Activated CD4-positive, CD25-positive, alpha-beta regulatory T cell treated with anti-CD3 and anti-CD28 coated beads, Interleukin-2, amount 50 U/mL, for 24 hours (primary cell): ENCODE measurements around the gene ARL17B.
"Not testable (repeated sequence)": the region's sequence is repeated elsewhere in the genome, so short reads cannot be mapped to it uniquely, and the experiment has no call there.

Experiments
- ATAC-seq, 2 donors: fragments of 150-1000 bp; cut with Tn5 transposase; one replicate each; pipeline ENCODE4 v1.10.0; 2021; ENCODE audit warnings: mild to moderate bottlenecking in 1 of 2, moderate library complexity in 1 of 2

ARL17B gene

GRCh38 chr17:46361755-46362154 is at the start of gene ARL17B:
TSS of gene ARL17B (minus strand) at chr17:46361766. CDS start at chr17:46358397, 3,369 bp downstream.
- peak; percentile 98 for ATAC-seq

GRCh38 chr17:46409864-46410263 is 48.3 kb upstream of the ARL17B start:
- not testable (repeated sequence) for ATAC-seq

- not testable (repeated sequence) for ATAC-seq
These were observed 45.6 kb upstream of the ARL17B start for GRCh38 chr17:46407155-46407554.

- ATAC-seq, result not testable (repeated sequence)
These were observed 39.6 kb upstream of the ARL17B start for GRCh38 chr17:46401033-46401787.

GRCh38 chr17:46400543-46400942 is 39.0 kb upstream of the ARL17B start:
- not testable (repeated sequence) for ATAC-seq

GRCh38 chr17:46399993-46400392 is 38.4 kb upstream of the ARL17B start:
- not testable (repeated sequence) for ATAC-seq

- peak; percentile 32 to 38 for ATAC-seq
These were observed 34.7 kb upstream of the ARL17B start for GRCh38 chr17:46396292-46396691.

- not testable (repeated sequence) for ATAC-seq
These were observed 32.1 kb upstream of the ARL17B start for GRCh38 chr17:46393702-46394101.

GRCh38 chr17:46385491-46385890 is 23.9 kb upstream of the ARL17B start:
- peak; percentile 35 to 55 for ATAC-seq

- ATAC-seq, result peak; percentile 79 to 88
These were observed 21.6 kb upstream of the ARL17B start for GRCh38 chr17:46383118-46383517.

- peak; percentile 30 to 39 for ATAC-seq
These were observed 11.9 kb upstream of the ARL17B start for GRCh38 chr17:46373418-46373817.

- ATAC-seq, result peak; percentile 90 to 91
These were observed 11.0 kb upstream of the ARL17B start for GRCh38 chr17:46372236-46373229.

GRCh38 chr17:46367520-46367919 is 6.0 kb upstream of the ARL17B start:
- not testable (repeated sequence) for ATAC-seq

- peak; percentile 46 to 57 for ATAC-seq
These were observed 326 bp downstream of the ARL17B start for GRCh38 chr17:46361145-46361735.

GRCh38 chr17:46353856-46354255 is 7.7 kb downstream of the ARL17B start:
- not testable (repeated sequence) for ATAC-seq

GRCh38 chr17:46349060-46349459 is 12.5 kb downstream of the ARL17B start:
- not testable (repeated sequence) for ATAC-seq

- ATAC-seq, result peak; percentile 55 to 63
These were observed 13.2 kb downstream of the ARL17B start for GRCh38 chr17:46348345-46348744.

GRCh38 chr17:46342131-46342530 is 19.4 kb downstream of the ARL17B start:
- ATAC-seq, result not testable (repeated sequence)

- ATAC-seq, result not testable (repeated sequence)
These were observed 20.3 kb downstream of the ARL17B start for GRCh38 chr17:46341220-46341619.

GRCh38 chr17:46294831-46295230 is 66.7 kb downstream of the ARL17B start, which contains the start of gene LRRC37A:
TSS of gene LRRC37A (plus strand) at chr17:46295131. CDS start at chr17:46295134, 3 bp downstream.
- ATAC-seq, result not testable (repeated sequence)

GRCh38 chr17:46291618-46292017 is 69.9 kb downstream of the ARL17B start:
- not testable (repeated sequence) for ATAC-seq

- peak; percentile 48 to 71 for ATAC-seq
These were observed 70.5 kb downstream of the ARL17B start for GRCh38 chr17:46290906-46291546.
